RWPE1 (cell line): ENCODE results near the gene AP1B1.

Experiments
- CTCF ChIA-PET: fragments of 350-600 bp; sonication (Branson Sonifier 250); formaldehyde crosslinking; extraction: SDS; loops from one replicate; lab custom pipeline; 2021; lab: Yijun Ruan, JAX
- POLR2A ChIA-PET: fragments of 400-600 bp; formaldehyde crosslinking; extraction: SDS; loops from one replicate; lab custom pipeline; 2020; ENCODE audit warnings: antibody characterized with exemption; ENCODE audit not compliant: low non-redundant PET; lab: Yijun Ruan, JAX
- DNase-seq: peaks from one replicate; pipeline ENCODE4 v3.0.0; 2012; ENCODE audit warnings: low spot score
- H3K27ac ChIP-seq: fragments of 450-650 bp; 2 replicates; pipeline ENCODE4 v1.5.1; 2017
- CTCF ChIP-seq: fragments of 450-650 bp; conservative IDR thresholded peaks from 2 replicates; pipeline ENCODE4 v1.5.1; 2017; ENCODE audit warnings: low read depth, mild to moderate bottlenecking

Gene AP1B1

DNA sequence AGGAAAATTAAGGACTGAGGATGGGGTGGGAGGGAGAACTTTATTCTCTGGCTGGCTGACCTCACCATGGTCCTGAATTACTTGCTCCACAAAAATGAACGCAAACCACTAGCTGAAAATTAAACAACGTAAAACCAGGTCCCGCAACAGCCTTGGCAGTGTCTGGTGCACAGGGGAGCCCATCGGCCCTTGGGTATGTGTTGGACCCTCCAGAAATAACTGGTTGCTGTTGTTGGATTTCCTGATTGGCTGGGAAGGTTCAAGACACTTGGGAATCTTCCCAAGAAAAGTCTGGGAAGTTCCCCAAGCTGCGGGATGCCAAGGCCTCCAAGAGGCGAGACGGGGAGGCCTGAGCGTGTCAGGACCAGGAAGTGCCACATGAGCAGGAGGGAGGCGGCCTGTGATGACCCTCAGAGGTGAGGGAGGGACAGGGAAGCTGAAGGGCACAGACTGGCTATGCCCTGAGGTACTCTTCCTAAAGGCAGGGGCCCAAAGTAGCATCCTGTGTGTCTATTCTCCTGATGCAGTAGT lies 62.5 kb downstream of the AP1B1 start:
- H3K27ac ChIP-seq: peak overlapping the region; percentile 13; the same call in 1 of the 2 replicates
- DNase-seq: no peak
- TF ChIP-seq CTCF: no peak
- ChIA-PET CTCF (interaction anchor here (0.5 kb wide), 1 partner anchor 34 kb away, joined by 3 read pairs; no protein-coding TSS in a partner anchor), POLR2A (no interaction called here)

DNA sequence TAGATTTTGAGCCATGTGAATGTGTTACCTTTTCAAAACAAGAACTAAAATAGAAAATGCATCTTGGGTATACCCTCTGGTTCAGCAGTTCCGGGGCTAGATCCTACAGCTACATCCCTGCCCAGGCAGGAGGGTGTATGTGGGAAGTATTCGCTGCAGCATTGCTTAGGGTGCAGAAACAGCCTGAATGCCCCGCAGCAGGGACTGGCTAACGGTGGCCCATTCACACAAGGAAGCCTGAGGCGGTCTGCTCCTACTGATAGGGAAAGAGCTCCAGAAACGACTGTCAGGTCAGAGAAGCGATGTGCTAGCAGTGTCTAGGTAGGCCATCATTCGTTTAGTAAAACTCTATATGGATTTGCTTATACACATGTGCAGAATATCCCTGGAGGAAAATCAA lies 63.0 kb downstream of the AP1B1 start:
- no peak for DNase-seq
- POLR2A ChIA-PET: no interaction called here
- CTCF ChIA-PET: no interaction called here
- TF ChIP-seq CTCF: no peak
- H3K27ac ChIP-seq: no peak overlapping the region

GRCh38 chr22:29323641-29324040 lies 64.7 kb downstream of the AP1B1 start:
- POLR2A ChIA-PET: no interaction called here
- DNase-seq: no peak
- no peak for TF ChIP-seq CTCF
- H3K27ac ChIP-seq: no peak overlapping the region
- CTCF ChIA-PET: interaction anchor here (0.6 kb wide), 1 partner anchor 33 kb away, joined by 4 read pairs; no protein-coding TSS in a partner anchor

DNA sequence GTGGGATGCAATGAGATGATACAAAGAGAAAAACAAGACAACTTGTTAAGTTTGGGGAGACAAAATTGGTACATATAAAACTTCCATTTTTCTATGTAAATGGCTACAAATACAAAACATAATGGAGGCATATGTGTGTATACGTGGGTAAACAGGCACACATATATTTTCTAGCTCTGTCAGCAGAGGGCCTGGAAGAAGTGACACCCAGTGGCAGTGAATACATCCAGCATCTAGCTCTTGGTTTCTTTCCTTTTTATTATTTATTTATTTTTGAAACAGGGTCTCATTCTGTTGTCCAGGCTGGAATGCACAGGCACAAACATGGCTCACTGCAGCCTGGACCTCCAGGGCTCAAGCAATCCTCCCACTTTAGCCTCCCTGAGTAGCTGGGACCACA lies 67.8 kb downstream of the AP1B1 start:
- peak; percentile 19; the same call in 1 of the 2 replicates for TF ChIP-seq CTCF
- POLR2A ChIA-PET: no interaction called here
- CTCF ChIA-PET: no interaction called here
- H3K27ac ChIP-seq: no peak overlapping the region
- no peak for DNase-seq

DNA sequence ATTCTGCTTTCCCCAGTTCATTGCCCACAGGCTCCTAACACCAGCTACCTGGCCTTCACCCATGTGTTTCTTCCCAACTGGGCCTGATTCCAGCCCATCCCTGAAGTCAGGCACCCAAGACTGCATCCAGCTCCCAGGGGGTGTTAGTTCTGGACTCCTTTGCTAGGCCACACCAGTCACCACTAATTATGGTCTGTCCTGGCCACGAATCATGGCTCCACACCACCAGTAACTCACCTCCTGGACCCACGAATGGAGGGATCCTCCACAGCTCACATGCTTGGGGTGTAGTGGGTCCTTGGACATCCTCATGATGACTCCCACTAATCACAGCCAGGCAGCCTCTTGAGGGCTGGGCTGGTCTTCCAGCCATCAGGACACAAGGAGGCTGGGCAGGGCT lies 69.3 kb downstream of the AP1B1 start:
- CTCF ChIA-PET: no interaction called here

GRCh38 chr22:29317827-29318454 lies 70.4 kb downstream of the AP1B1 start:
- ChIA-PET POLR2A (no interaction called here), CTCF (interaction anchor here (0.6 kb wide), 2 partner anchors 169 to 1083 kb away, joined by 3 read pairs; no protein-coding TSS in a partner anchor)
- H3K27ac ChIP-seq: no peak overlapping the region
- TF ChIP-seq CTCF: no peak
- DNase-seq: no peak

More for the DNA sequence above, 69.3 kb downstream of the AP1B1 start:
- no peak for TF ChIP-seq CTCF
- H3K27ac ChIP-seq: no peak overlapping the region
- no peak for DNase-seq
- POLR2A ChIA-PET: no interaction called here
